ENCODE data around the gene CARS1.

DNA sequence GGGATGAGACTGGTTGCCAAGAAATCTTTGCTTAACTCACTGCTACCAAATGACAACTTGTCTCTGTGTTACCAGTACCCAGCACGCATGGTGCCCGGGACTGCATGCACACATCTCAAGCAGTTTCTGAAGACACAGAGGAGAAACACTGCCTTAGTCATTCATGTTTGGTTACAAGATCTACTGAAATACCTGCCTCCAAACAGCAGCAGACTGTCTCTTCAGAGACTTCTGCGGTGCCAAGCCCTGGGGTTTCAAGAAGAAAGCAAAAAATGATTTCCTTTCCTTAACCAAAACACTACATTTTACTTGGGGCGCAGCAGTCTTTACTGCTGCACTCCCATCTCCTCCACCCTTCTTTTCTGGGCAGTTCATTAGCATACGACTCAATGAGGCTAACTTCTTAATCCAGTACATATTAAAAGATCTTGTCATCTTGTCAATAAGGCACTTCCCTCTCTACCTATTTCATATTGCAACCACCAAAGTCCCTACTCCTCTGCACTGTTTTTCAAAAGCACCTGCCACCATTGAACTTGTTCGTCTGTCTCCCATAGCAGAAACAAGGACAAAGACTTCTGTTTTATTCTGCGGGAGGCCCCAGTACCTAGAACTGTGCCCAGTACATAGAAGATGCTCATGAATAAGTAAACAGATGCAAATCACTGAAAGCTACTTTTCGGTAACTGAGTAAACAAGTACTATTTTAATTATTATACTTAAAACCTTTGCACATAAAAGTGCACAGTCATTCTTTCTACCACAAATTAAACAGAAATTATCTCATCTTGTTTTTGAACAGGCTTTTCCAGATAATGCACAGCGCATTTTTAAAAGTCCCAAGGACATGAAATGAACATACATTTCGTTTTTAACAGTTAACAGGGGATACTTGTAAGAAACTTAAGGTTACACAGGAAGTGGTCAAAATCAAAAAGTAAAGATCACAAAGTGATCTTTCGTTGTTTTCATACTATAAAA, 69.1 kb downstream of the CARS1 start:
- TF ChIP-seq, protein P1, sequence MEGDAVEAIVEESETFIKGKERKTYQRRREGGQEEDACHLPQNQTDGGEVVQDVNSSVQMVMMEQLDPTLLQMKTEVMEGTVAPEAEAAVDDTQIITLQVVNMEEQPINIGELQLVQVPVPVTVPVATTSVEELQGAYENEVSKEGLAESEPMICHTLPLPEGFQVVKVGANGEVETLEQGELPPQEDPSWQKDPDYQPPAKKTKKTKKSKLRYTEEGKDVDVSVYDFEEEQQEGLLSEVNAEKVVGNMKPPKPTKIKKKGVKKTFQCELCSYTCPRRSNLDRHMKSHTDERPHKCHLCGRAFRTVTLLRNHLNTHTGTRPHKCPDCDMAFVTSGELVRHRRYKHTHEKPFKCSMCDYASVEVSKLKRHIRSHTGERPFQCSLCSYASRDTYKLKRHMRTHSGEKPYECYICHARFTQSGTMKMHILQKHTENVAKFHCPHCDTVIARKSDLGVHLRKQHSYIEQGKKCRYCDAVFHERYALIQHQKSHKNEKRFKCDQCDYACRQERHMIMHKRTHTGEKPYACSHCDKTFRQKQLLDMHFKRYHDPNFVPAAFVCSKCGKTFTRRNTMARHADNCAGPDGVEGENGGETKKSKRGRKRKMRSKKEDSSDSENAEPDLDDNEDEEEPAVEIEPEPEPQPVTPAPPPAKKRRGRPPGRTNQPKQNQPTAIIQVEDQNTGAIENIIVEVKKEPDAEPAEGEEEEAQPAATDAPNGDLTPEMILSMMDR (IDR thresholded peaks at IDR 0.05 in 2 of 3, conservative IDR thresholded peaks at IDR 0.05 in 1 of 3; ENCODE audit: insufficient read depth in 2 of 3, low read depth in 1 of 3, low read length in 3 of 3): no peak
- TF ChIP-seq JUNB (CRISPR knock-in tag; conservative IDR thresholded peaks at IDR 0.05) (no peak), EP300 (IDR thresholded peaks at IDR 0.05; ENCODE audit: low read length) (no peak), YY1 (IDR thresholded peaks at IDR 0.05; ENCODE audit: borderline replicate concordance in 1 of 3, control insufficient read depth in 1 of 3, extremely low read depth in 1 of 3, insufficient read depth in 3 of 3, insufficient read length in 1 of 3, insufficient replicate concordance in 2 of 3, low read depth in 1 of 3, low read length in 2 of 3) (no peak), SMAD4 (CRISPR knock-in tag; conservative IDR thresholded peaks at IDR 0.05) (no peak), SIN3A (IDR thresholded peaks at IDR 0.05; ENCODE audit: borderline replicate concordance in 2 of 2, control insufficient read depth in 1 of 2, low read depth in 2 of 2, low read length in 2 of 2) (no peak), POLR2AphosphoS5 (IDR thresholded peaks at IDR 0.05; ENCODE audit: control insufficient read depth, insufficient read depth, low read depth, low read length) (no peak), ZBTB8A (IDR thresholded peaks at IDR 0.05; ENCODE audit: partially characterized antibody) (no peak), RBM34 (IDR thresholded peaks at IDR 0.05; ENCODE audit: borderline replicate concordance, insufficient read depth, low read length) (no peak), XRCC5 (IDR thresholded peaks at IDR 0.05; ENCODE audit: low read depth, low read length) (no peak), RBM39 (optimal IDR thresholded peaks at IDR 0.05; ENCODE audit: low read depth, low read length) (no peak)
